Activated T-cell treated with anti-CD3 and anti-CD28 coated beads for 24 hours (primary cell): ENCODE results near the gene RANBP17.
"Not testable (repeated sequence)": the region's sequence is repeated elsewhere in the genome, so short reads cannot be mapped to it uniquely, and the experiment has no call there.

Experiments used
- DNase-seq: peaks from one replicate; pipeline ENCODE4 v3.0.0-alpha.2; 2020; ENCODE audit warnings: low read depth

The RANBP17 gene

DNA sequence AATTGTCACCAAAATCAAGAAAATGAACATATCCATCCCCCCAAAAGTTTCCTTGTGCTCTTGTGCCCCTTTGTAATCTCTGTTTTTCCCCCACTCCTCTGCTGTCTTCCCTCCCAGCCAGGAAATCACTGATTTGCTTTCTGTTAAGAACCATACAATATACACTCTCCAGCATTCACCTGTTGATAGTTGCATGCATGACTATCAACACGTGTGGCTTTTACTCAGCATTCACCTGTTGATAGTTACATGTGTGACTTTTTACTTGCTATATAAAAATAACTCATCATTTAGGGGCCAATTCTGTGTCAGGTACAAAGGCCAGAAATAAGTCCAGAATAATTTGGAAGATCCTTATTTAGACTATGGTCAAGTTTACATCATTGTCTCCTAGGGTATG is 6.0 kb downstream of the RANBP17 start:
- DNase-seq, result no peak

- DNase-seq, result not testable (repeated sequence)
Observed at GRCh38 chr5:170870390-170870789, 8.6 kb downstream of the RANBP17 start.

- DNase-seq, result no peak
Observed at GRCh38 chr5:170874017-170874416, 12.2 kb downstream of the RANBP17 start.

DNA sequence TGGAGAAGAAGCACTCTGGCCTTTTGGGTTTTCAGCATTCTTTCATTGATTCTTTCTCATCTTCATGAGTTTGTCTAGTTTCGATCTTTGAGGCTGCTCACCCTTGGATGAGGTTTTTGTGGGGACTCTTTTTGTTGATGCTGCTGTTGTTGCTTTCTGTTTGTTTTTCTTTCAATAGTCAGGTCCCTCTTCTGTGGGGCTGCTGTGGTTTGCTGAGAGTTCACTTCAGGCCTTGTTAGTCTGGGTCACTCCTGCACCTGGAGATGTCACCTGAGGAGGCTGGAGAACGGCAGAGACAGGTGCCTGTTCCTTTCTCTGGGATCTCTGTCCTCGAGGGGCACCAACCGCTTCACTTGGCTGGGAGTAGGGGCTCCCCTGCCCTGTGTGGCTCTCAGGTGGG is 14.0 kb downstream of the RANBP17 start:
- no peak for DNase-seq

- DNase-seq, result no peak
Observed at GRCh38 chr5:170880084-170880483, 18.3 kb downstream of the RANBP17 start.

- no peak for DNase-seq
Observed at GRCh38 chr5:170882345-170882744, 20.5 kb downstream of the RANBP17 start.

GRCh38 chr5:170885256-170885655 is 23.4 kb downstream of the RANBP17 start:
- no peak for DNase-seq

DNA sequence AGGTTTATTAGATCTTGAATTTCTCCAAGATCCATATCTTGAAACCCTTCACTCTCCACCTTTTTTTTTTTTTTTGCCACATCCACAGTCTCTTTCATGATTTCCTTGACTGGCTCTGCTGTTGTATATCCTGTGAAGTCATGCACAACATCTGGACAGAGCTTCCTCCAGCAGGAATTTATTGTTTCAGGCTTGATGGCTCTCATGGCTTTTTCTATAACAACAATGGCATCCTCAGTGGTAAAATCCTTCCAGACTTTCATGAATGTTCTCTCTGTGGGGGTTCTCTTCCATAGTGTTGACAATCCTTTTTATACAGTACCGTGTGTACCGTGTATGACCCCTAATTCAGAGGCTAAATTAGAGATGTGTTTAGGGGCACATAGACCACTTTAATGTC is 24.0 kb downstream of the RANBP17 start:
- DNase-seq, result no peak

- DNase-seq, result no peak
Observed at GRCh38 chr5:170886210-170886894, 24.5 kb downstream of the RANBP17 start.

- DNase-seq, result no peak
Observed at GRCh38 chr5:170892196-170892595, 30.4 kb downstream of the RANBP17 start.

GRCh38 chr5:170894665-170895064 is 32.8 kb downstream of the RANBP17 start:
- no peak for DNase-seq

DNA sequence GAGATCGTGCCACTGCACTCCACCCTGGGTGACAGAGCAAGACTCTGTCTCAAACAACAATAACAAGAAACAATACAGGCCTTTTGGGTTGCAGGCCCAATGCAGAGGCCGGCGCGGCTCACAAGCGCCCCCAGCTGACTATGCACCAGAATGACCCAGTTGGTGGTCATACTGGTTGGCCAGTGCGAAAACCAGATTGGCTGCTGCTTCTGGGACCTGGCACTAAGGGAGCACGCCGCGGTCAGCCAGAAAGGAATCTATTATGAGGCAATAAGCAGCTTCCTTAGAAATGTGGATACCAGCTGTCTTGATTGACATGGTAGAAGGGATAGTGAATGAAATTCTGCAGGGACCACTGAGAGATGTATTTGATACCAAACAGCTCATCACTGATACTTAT is 35.0 kb downstream of the RANBP17 start:
- DNase-seq, result no peak

- DNase-seq, result no peak
Observed at GRCh38 chr5:170903075-170903474, 41.3 kb downstream of the RANBP17 start.

- DNase-seq, result no peak
Observed at GRCh38 chr5:170907758-170908157, 45.9 kb downstream of the RANBP17 start.

DNA sequence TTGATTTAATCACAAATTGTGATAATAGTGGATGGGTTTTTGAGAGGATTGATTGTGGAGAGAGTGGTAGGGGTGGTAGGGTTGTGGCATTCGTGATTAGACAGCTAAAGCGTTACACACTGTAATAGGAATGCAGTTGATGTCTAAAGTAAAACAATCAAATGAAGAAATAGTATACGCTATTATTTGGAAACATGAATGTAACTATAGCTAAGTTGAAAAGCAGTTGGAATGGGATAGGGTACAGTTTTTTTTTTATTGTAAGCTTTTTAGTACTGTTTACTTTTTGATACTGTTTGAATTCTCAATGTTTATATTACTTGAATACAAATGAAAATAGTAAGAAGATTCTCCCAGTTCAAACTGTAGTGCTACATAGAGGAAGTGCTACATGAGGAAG is 51.8 kb downstream of the RANBP17 start:
- DNase-seq, result no peak

GRCh38 chr5:170917113-170917512 is 55.3 kb downstream of the RANBP17 start:
- DNase-seq, result no peak

DNA sequence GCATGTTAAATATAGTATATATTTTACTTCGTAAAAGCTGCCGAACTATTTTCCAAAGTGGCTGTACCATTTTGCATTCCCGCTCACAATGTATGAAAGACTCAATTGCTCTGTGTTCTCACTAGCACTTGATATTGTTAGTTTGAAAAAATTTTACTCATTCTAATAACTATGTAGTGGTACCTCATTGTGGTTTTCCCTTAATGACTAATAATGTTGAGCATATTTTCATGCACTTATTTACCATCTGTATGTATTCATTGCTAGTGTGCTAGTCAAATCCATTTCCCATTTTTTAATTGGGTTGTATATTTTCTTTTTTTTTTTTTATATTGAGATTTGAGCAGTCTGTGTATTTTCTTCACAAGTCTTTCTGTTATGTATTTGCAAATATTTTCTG is 58.4 kb downstream of the RANBP17 start:
- DNase-seq, result no peak

- DNase-seq, result not testable (repeated sequence)
Observed at GRCh38 chr5:170922331-170922730, 60.5 kb downstream of the RANBP17 start.

DNA sequence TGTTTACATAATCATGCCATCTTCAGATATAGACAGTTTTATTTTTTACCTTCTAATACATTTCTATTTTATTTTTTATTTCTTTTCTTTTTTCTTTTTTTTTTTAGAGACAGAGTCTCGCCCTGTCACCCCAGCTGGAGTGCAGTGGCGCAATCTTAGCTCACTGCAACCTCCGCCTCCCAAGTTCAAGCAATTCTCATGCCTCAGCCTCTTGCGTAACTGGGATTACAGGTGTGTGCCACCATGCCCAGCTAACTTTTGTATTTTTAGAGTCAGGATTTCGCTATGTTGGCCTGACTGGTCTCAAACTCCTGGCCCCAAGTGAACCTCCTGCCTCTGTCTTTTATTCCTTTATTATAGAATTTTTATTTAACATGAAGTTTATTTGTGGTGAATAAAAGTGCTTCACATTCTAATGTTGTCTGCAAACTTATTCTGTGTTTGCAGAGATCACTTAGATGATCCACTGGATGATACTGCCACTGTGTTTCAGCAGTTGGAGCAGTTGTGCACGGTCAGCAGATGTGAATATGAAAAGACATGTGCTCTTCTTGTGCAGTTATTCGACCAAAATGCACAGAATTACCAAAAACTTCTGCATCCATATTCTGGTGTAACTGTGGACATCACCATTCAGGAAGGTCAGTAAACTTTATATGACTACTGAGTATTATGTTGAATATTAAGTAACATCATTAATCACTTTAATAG is 62.2 kb downstream of the RANBP17 start:
- DNase-seq, result no peak

- not testable (repeated sequence) for DNase-seq
Observed at GRCh38 chr5:170935534-170936218, 73.9 kb downstream of the RANBP17 start.

DNA sequence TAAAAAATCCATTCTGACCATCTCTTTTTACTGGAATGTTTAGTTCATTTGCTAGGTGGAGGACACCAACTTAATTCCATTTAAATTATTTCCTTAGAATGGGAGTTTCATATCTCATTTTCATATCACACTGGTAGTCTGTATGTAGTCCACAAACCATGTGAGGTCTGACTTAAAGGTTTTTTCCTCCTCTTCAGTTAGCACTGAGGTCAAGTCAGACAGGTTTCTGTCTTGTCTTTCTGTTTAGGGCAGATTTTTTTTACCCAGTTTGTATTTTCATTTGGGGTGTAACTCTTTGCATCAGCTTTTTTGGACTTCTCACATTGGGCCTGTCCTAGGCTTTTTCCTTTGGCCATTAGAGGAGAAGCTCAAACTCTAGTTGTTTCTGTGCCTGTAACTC is 75.3 kb downstream of the RANBP17 start:
- DNase-seq, result no peak

- DNase-seq, result no peak
Observed at GRCh38 chr5:170937914-170938313, 76.1 kb downstream of the RANBP17 start.

GRCh38 chr5:170939178-170939577 is 77.4 kb downstream of the RANBP17 start:
- no peak for DNase-seq
